ENCODE data around the gene ZSCAN9. TPM values are rescaled to one million over a fixed set of nuclear protein-coding genes. Genes with fewer than 3 reads are reported as not detected.

ZSCAN9 gene
- total and polyA plus RNA-seq, 4 experiments from 2014 or later: 1.2 to 4.4 (median 3.4) TPM

DNA sequence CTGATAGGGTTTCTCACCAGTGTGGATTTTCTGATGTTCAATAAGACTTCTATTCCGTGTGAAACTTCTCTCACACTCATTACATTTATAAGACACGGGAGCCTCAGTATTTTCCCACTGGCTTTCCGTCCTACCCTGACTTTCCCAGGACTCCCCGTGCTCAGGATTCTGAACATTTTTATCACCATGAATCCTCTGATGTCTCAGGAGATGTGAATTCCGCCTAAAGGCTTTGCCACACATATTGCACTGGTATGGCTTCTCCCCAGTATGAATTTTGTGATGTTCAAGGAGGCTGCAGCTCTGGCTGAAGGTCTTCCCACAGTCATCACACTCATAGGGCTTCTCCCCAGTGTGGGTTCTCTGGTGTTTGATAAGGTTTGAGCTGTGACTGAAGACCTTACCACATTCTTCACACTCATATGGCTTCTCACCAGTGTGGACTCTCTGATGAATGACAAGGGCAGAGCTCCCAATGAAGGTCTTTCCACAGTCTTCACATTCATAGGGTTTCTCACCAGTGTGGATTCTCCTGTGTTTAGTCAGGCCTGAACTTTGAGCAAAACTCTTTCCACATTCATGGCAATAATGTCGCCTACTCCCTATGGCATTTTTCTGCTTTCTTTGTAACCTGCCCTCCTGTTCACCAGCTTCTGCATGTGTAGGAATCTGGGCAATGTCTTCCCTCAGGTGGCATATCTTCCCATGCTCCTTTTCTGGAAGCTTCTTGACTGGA is 20.3 kb downstream of the ZSCAN9 start:
- Histone ChIP-seq H3K4me3 (ENCODE audit: low read length in 2 of 2) (no peak overlapping the region), H3K27ac (ENCODE audit: low read depth, low read length) (no peak overlapping the region), H3K36me3 (ENCODE audit: insufficient read depth, low read length) (peaks cover 39% of the 10 kb centered on the region), H3K27me3 (ENCODE audit: insufficient read depth, low read length) (no peaks in the 10 kb centered on the region), H3K4me1 (ENCODE audit: insufficient read depth, low read length) (peaks cover 4% of the 10 kb centered on the region), H3K9me3 (ENCODE audit: control insufficient read depth in 1 of 2, low read length in 2 of 2) (no peaks in the 10 kb centered on the region)
- intact Hi-C loops (cut with micrococcal nuclease): no loop called here
- peaks cover 49 to 51% of the 10 kb centered on the region in 2 donors for H3K36me3 Mint-ChIP-seq
- no peaks in the 10 kb centered on the region for H3K27me3 Mint-ChIP-seq
- no peak for DNase-seq
- H3K4me1 Mint-ChIP-seq: peaks cover 6 to 18% (median 11%) of the 10 kb centered on the region in 4 donors
- H3K4me3 Mint-ChIP-seq: no peak overlapping the region
- H3K9me3 Mint-ChIP-seq: no peaks in the 10 kb centered on the region
- H3K27ac Mint-ChIP-seq: no peak overlapping the region
- ChIA-PET CTCF (ENCODE audit: partially characterized antibody) (no interaction called here), POLR2A (ENCODE audit: partially characterized antibody) (no interaction called here)

DNA sequence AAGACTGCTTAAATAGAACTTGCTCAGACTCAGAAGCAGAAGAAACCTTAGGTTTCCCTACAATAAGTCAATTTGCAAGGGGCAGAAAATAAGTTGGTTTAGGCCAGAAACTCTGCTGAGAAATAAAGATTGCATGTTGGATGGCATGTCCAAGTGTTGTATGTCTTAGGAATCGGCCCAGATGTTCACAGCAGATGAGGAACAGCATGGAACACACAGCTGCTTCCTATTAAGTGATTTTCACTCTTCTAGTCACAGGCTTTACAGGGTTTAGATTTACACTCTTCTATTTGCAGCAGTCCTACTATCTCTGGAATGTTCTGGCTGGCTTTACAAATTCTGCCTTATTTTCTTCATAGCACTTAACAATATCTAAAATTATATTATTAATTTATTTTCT is 23.8 kb downstream of the ZSCAN9 start:
- H3K27ac Mint-ChIP-seq: no peak overlapping the region
- DNase-seq: no peak
- H3K4me1 Mint-ChIP-seq: peaks cover 23 to 41% (median 31%) of the 10 kb centered on the region in 4 donors
- intact Hi-C loops (cut with micrococcal nuclease): no loop called here
- peaks cover 0 to 2% (median 0%) of the 10 kb centered on the region in 8 donors for H3K9me3 Mint-ChIP-seq
- Histone ChIP-seq H3K4me3 (ENCODE audit: low read length in 2 of 2) (no peak overlapping the region), H3K27ac (ENCODE audit: low read depth, low read length) (no peak overlapping the region), H3K4me1 (ENCODE audit: insufficient read depth, low read length) (peaks cover 22% of the 10 kb centered on the region), H3K36me3 (ENCODE audit: insufficient read depth, low read length) (peaks cover 39% of the 10 kb centered on the region), H3K27me3 (ENCODE audit: insufficient read depth, low read length) (no peaks in the 10 kb centered on the region), H3K9me3 (ENCODE audit: control insufficient read depth in 1 of 2, low read length in 2 of 2) (no peaks in the 10 kb centered on the region)
- H3K36me3 Mint-ChIP-seq: peaks cover 44 to 59% of the 10 kb centered on the region in 2 donors
- H3K4me3 Mint-ChIP-seq: no peak overlapping the region
- ChIA-PET CTCF (ENCODE audit: partially characterized antibody) (interaction anchor here (0.8 kb wide), 1 partner anchor 20 kb away, joined by 3 read pairs; no protein-coding TSS in a partner anchor), POLR2A (ENCODE audit: partially characterized antibody) (interaction anchor here (5.5 kb wide), 1 partner anchor 17 kb away, joined by 111 read pairs; the partner anchor contains the start of gene ZSCAN26)
- H3K27me3 Mint-ChIP-seq: no peaks in the 10 kb centered on the region

DNA sequence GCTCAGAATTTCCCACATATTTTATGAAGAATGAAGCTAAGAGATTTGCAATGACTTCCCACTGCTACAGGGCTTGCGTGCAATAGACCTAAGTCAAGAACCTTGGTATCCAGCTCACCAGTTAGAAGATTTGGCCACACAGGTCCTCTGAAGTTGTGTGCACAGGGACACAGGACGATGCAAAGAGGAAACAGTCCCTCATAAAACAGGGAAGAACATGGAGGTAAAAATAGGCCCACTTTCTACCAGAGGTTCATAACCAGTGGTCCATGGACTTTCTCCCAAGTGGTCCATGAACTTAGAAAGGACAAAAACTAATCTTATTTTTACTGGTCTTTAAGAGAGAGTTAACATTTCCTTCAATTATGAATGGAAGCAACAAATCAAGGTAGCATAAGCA is 25.7 kb downstream of the ZSCAN9 start:
- peak overlapping the region; percentile 77 to 96 (median 83) for H3K4me3 Mint-ChIP-seq
- intact Hi-C loops (cut with micrococcal nuclease): loop anchor here (5.0 kb wide), 1 partner anchor 863 kb away; the partner anchor contains the start of gene ZNF391
- H3K4me1 ChIP-seq (ENCODE audit: insufficient read depth, low read length): peaks cover 22% of the 10 kb centered on the region
- peaks cover 29% of the 10 kb centered on the region for H3K36me3 ChIP-seq (ENCODE audit: insufficient read depth, low read length)
- H3K27ac Mint-ChIP-seq: peak overlapping the region in 6 of 7 donors; percentile 17 to 90 (median 66)
- no peak overlapping the region for H3K4me3 ChIP-seq (ENCODE audit: low read length in 2 of 2)
- no peaks in the 10 kb centered on the region for H3K27me3 Mint-ChIP-seq
- no peak overlapping the region for H3K27ac ChIP-seq (ENCODE audit: low read depth, low read length)
- no peaks in the 10 kb centered on the region for H3K27me3 ChIP-seq (ENCODE audit: insufficient read depth, low read length)
- no peaks in the 10 kb centered on the region for H3K9me3 ChIP-seq (ENCODE audit: control insufficient read depth in 1 of 2, low read length in 2 of 2)
- POLR2A ChIA-PET (ENCODE audit: partially characterized antibody): interaction anchor here (1.9 to 5.5 kb wide), 2 partner anchors 15 to 109 kb away, joined by 21 to 111 read pairs; partner anchors contain the start of genes ZKSCAN8 and ZSCAN26
- H3K36me3 Mint-ChIP-seq: peaks cover 30 to 42% of the 10 kb centered on the region in 2 donors
- peaks cover 23 to 41% (median 31%) of the 10 kb centered on the region in 4 donors for H3K4me1 Mint-ChIP-seq
- CTCF ChIA-PET (ENCODE audit: partially characterized antibody): interaction anchor here (0.9 kb wide), 1 partner anchor 105 kb away, joined by 4 read pairs; no protein-coding TSS in a partner anchor
- peaks cover 0 to 2% (median 0%) of the 10 kb centered on the region in 8 donors for H3K9me3 Mint-ChIP-seq
- no peak for DNase-seq

DNA sequence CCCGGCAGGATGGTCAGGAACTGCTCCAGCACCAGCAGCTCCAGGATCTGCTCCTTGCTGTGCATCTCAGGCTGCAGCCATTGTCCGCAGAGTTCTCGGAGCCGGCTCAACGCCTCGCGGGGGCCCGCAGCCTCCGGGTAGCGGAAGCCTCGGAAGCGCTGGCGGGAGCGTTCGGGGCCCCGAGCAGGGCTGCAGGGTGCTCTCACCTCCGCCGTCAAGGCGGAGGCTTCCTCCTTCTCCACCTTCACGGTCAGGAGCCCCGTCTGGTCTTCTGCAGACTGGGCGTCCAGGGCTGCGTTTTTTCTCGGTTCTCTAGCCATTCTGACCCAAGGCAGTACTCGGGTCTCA is 26.6 kb downstream of the ZSCAN9 start:
- peaks cover 0 to 3% (median 0%) of the 10 kb centered on the region in 8 donors for H3K9me3 Mint-ChIP-seq
- peak overlapping the region; percentile 98 to 99 for H3K4me3 ChIP-seq (ENCODE audit: low read length in 2 of 2)
- H3K27ac ChIP-seq (ENCODE audit: low read depth, low read length): peak overlapping the region; percentile 52

DNA sequence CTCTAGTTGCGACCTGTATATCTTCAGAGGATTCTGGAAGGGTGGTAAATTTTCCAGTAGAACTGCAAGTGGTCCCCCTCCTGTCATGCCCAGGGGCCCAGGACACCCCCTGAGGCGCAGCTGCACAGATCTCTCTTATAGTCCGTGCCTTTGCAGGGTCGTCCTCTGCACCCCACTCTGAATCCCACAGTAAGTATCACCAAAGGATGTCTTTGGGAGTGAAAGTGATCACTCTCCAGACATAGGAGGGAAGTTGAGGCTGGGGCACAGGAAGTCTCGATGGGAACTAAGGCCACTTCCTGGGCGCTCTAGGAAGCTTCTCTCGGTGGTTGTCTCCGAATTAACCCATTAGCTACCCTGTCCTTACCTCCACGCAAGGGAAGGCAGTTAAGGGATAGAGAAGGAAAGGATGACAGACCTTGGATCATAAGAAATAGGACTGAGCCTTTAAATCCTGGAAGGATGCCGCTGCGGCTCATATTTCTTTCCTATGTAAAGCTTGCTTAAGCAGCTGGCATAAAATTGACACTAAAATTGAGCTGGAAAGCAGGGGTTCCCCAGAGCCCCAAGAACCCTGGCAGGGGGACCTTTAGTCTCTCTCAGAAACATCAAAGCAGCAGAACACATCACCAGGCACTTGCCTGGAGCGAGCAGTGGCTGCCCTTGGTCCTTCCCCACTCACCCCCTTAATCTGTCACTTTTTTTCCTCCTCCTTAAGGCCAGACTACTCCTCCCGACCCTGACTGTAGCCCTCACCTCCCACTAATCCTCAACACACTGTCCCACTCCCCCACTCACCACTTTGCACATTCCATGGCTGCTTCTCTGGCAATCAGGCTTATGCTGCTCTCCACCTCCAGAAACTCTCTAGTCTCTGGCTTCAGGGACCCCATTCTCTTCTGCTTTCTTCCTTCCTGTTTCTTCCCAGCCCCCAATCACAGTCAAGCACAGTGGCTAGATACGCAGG is 27.2 kb downstream of the ZSCAN9 start, which contains the start of gene ZKSCAN4:
ZKSCAN4 (minus strand) TSS at position 261 of the 967 bp plus-strand sequence. CDS start 289 bp downstream, outside the sequence.
- H3K4me3 ChIP-seq (ENCODE audit: low read length in 2 of 2): peak within 1 kb of the TSS; percentile 98 to 99
- intact Hi-C loops (cut with micrococcal nuclease): loop anchor here (1.0 to 5.0 kb wide), 7 partner anchors 15 to 865 kb away; partner anchors contain the start of genes ZNF391, ZSCAN12, ZSCAN26 and ZSCAN31
- peaks cover 22 to 38% (median 31%) of the 10 kb centered on the region in 4 donors for H3K4me1 Mint-ChIP-seq
- ChIA-PET POLR2A (ENCODE audit: partially characterized antibody) (interaction anchor here (0.6 to 5.5 kb wide), 19 partner anchors 8 to 611 kb away, joined by 3 to 111 read pairs (median 3); partner anchors contain the start of genes PGBD1, ZKSCAN3, ZKSCAN8 and ZSCAN16), CTCF (ENCODE audit: partially characterized antibody) (interaction anchor here (0.6 to 2.7 kb wide), 8 partner anchors 14 to 148 kb away, joined by 3 to 23 read pairs (median 4); partner anchors contain the start of genes ZKSCAN3, ZKSCAN8 and ZSCAN26)
- peaks cover 22% of the 10 kb centered on the region for H3K4me1 ChIP-seq (ENCODE audit: insufficient read depth, low read length)
- H3K27ac Mint-ChIP-seq: peak within 1 kb of the TSS; percentile 75 to 95 (median 89)
- H3K4me3 Mint-ChIP-seq: peak within 1 kb of the TSS; percentile 94 to 99 (median 97)
- H3K36me3 ChIP-seq (ENCODE audit: insufficient read depth, low read length): peaks cover 14% of the 10 kb centered on the region
- H3K27me3 Mint-ChIP-seq: no peaks in the 10 kb centered on the region
- peak; percentile 79 to 82 (median 80) for DNase-seq
- H3K27me3 ChIP-seq (ENCODE audit: insufficient read depth, low read length): no peaks in the 10 kb centered on the region
- H3K9me3 ChIP-seq (ENCODE audit: control insufficient read depth in 1 of 2, low read length in 2 of 2): no peaks in the 10 kb centered on the region
- peaks cover 0 to 3% (median 0%) of the 10 kb centered on the region in 8 donors for H3K9me3 Mint-ChIP-seq
- peaks cover 16 to 26% of the 10 kb centered on the region in 2 donors for H3K36me3 Mint-ChIP-seq
- H3K27ac ChIP-seq (ENCODE audit: low read depth, low read length): peak within 1 kb of the TSS; percentile 52

More for the DNA sequence above, 26.6 kb downstream of the ZSCAN9 start:
- H3K4me1 Mint-ChIP-seq: peaks cover 22 to 41% (median 31%) of the 10 kb centered on the region in 4 donors
- POLR2A ChIA-PET (ENCODE audit: partially characterized antibody): interaction anchor here (0.6 to 5.5 kb wide), 14 partner anchors 9 to 612 kb away, joined by 3 to 111 read pairs (median 4); partner anchors contain the start of genes PGBD1, ZKSCAN3, ZKSCAN8 and ZSCAN16
- intact Hi-C loops (cut with micrococcal nuclease): loop anchor here (1.0 to 5.0 kb wide), 7 partner anchors 16 to 864 kb away; partner anchors contain the start of genes ZNF391, ZSCAN12, ZSCAN26 and ZSCAN31
- H3K27me3 ChIP-seq (ENCODE audit: insufficient read depth, low read length): no peaks in the 10 kb centered on the region
- peak overlapping the region; percentile 75 to 95 (median 89) for H3K27ac Mint-ChIP-seq
- DNase-seq: peak in 2 of 5 donors; percentile 42 to 43
- H3K27me3 Mint-ChIP-seq: no peaks in the 10 kb centered on the region
- H3K36me3 ChIP-seq (ENCODE audit: insufficient read depth, low read length): peaks cover 21% of the 10 kb centered on the region
- CTCF ChIA-PET (ENCODE audit: partially characterized antibody): interaction anchor here (0.6 to 2.7 kb wide), 6 partner anchors 15 to 110 kb away, joined by 3 to 23 read pairs (median 8); partner anchors contain the start of genes ZKSCAN3, ZKSCAN8 and ZSCAN26
- H3K36me3 Mint-ChIP-seq: peaks cover 22 to 33% of the 10 kb centered on the region in 2 donors
- no peaks in the 10 kb centered on the region for H3K9me3 ChIP-seq (ENCODE audit: control insufficient read depth in 1 of 2, low read length in 2 of 2)
- H3K4me3 Mint-ChIP-seq: peak overlapping the region; percentile 94 to 99 (median 97)
- H3K4me1 ChIP-seq (ENCODE audit: insufficient read depth, low read length): peaks cover 22% of the 10 kb centered on the region

DNA sequence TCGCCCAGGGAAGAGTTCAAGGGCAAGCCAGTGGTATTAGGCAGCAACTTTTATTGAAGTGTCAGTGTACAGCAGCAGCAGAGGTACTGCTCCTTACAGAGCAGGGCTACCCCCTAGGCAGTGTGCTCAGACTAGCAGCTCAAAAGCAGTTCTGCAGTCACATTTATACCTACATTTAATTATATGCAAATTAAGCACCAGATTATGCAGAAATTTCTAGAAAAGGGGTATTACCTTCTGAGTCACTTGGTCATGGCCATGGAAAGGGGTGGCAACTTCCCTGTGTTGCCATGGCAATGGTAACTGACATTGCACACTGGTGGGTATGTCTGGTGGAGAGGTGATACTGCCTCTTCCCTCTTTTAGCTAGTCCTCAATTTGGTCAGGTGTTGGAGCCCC is 29.0 kb downstream of the ZSCAN9 start:
- Mint-ChIP-seq H3K4me3 (peak overlapping the region in 1 of 8 donors; percentile 35), H3K27me3 (peaks cover 4% of the 10 kb centered on the region in 2 donors), H3K27ac (peak overlapping the region in 1 of 7 donors; percentile 15), H3K4me1 (peaks cover 18 to 39% (median 31%) of the 10 kb centered on the region in 4 donors), H3K9me3 (peaks cover 0 to 4% (median 0%) of the 10 kb centered on the region in 8 donors), H3K36me3 (peaks cover 4 to 15% of the 10 kb centered on the region in 2 donors)
- no peak for DNase-seq
- intact Hi-C loops (cut with micrococcal nuclease): loop anchor here (5.0 kb wide), 1 partner anchor 867 kb away; the partner anchor contains the start of gene ZNF391
- no peaks in the 10 kb centered on the region for H3K9me3 ChIP-seq (ENCODE audit: control insufficient read depth in 1 of 2, low read length in 2 of 2)
- no peaks in the 10 kb centered on the region for H3K27me3 ChIP-seq (ENCODE audit: insufficient read depth, low read length)
- ChIA-PET POLR2A (ENCODE audit: partially characterized antibody) (interaction anchor here (1.2 to 5.5 kb wide), 2 partner anchors 12 to 114 kb away, joined by 4 to 111 read pairs; partner anchors contain the start of gene ZSCAN26), CTCF (ENCODE audit: partially characterized antibody) (interaction anchor here (0.8 to 2.7 kb wide), 4 partner anchors 13 to 113 kb away, joined by 3 to 15 read pairs (median 8); partner anchors contain the start of genes ZKSCAN8 and ZSCAN26)
- H3K4me1 ChIP-seq (ENCODE audit: insufficient read depth, low read length): peaks cover 22% of the 10 kb centered on the region
- no peak overlapping the region for H3K27ac ChIP-seq (ENCODE audit: low read depth, low read length)
- H3K4me3 ChIP-seq (ENCODE audit: low read length in 2 of 2): no peak overlapping the region
- peaks cover 5% of the 10 kb centered on the region for H3K36me3 ChIP-seq (ENCODE audit: insufficient read depth, low read length)

Data from CD4-positive, alpha-beta memory T cell (primary cell).